Colonic mucosa (tissue), 4 donors: ENCODE results near the gene CGN. TPM values are rescaled to one million over a fixed set of nuclear protein-coding genes. Genes with fewer than 3 reads are reported as not detected.
A peak's percentile ranks its signal among the peaks of the same experiment; 100 is the strongest.

Experiments used
- DNase-seq: peaks from one replicate; pipeline ENCODE4 v3.0.0-alpha.2; 2020
- H3K27ac ChIP-seq: fragments of 200-600 bp; one replicate; pipeline ENCODE4 v1.8.0; 2021
- H3K27me3 ChIP-seq: fragments of 200-600 bp; one replicate; pipeline ENCODE4 v1.8.0; 2021
- H3K36me3 ChIP-seq: fragments of 200-600 bp; one replicate; pipeline ENCODE4 v1.8.0; 2021
- H3K4me1 ChIP-seq: fragments of 200-600 bp; one replicate; pipeline ENCODE4 v1.8.0; 2021; ENCODE audit warnings: mild to moderate bottlenecking
- H3K4me3 ChIP-seq: fragments of 200-600 bp; one replicate; pipeline ENCODE4 v1.8.0; 2021
- H3K9ac ChIP-seq, 2 donors: one replicate each; pipeline ENCODE4 v1.7.0; 2013; ENCODE audit warnings: control low read depth in 2 of 2, low read depth in 2 of 2, low read length in 2 of 2
- H3K9me3 ChIP-seq: fragments of 200-600 bp; one replicate; pipeline ENCODE4 v1.8.0; 2021
- CTCF ChIP-seq: fragments of 200-600 bp; IDR thresholded peaks from one replicate; pipeline ENCODE4 v1.8.0; 2022; ENCODE audit warnings: antibody characterized with exemption, mild to moderate bottlenecking
- intact Hi-C: fragments of 100-400 bp; cut with DNase I; formaldehyde crosslinking; loops from one replicate; pipeline ENCODE4 v1.14.1; 2022
- total RNA-seq, 2 donors: library from RNA; stranded (reverse); fragmentation: NEBNext Ultra II Directional in 1 of 2; extraction: Animal tissue kit (Norgen Biotek cat#: 25700) in 1 of 2; gene quantifications; one replicate each; pipeline ENCODE4 v1.2.1, GENCODE V29; 2021
- donor health status: healthy.
- donor health status: DM: no; HTN: no; CAD: no.
- donor health status: DM: no; HTN: no; CAD: no.

Gene CGN
- total RNA-seq, 2 donors from 2014 or later = 118 to 148 TPM

- intact Hi-C loops = no loop called here
- DNase-seq = no peak
- no peaks in the 10 kb centered on the region for H3K36me3 ChIP-seq
Observed at GRCh38 chr1:151529211-151529702, 18.1 kb downstream of the CGN start.

GRCh38 chr1:151529781-151530180 is 18.6 kb downstream of the CGN start:
- intact Hi-C loops = loop anchor here (10.0 kb wide), 1 partner anchor 165 kb away; no protein-coding TSS in a partner anchor
- Histone ChIP-seq H3K4me1 (no peaks in the 10 kb centered on the region), H3K36me3 (no peaks in the 10 kb centered on the region), H3K4me3 (no peak overlapping the region), H3K27me3 (no peaks in the 10 kb centered on the region), H3K9ac (no peak overlapping the region), H3K9me3 (no peaks in the 10 kb centered on the region), H3K27ac (no peak overlapping the region)
- DNase-seq = no peak
- no peak for TF ChIP-seq CTCF

More at GRCh38 chr1:151529211-151529702, 18.1 kb downstream of the CGN start:
- H3K4me3 ChIP-seq = no peak overlapping the region
- no peaks in the 10 kb centered on the region for H3K4me1 ChIP-seq
- H3K27ac ChIP-seq = no peak overlapping the region
- H3K27me3 ChIP-seq = no peaks in the 10 kb centered on the region
- no peak for TF ChIP-seq CTCF
- H3K9ac ChIP-seq = no peak overlapping the region
- H3K9me3 ChIP-seq = no peaks in the 10 kb centered on the region

- intact Hi-C loops = loop anchor here (10.0 kb wide), 1 partner anchor 164 kb away; no protein-coding TSS in a partner anchor
- no peak overlapping the region for H3K9ac ChIP-seq
- H3K27me3 ChIP-seq = no peaks in the 10 kb centered on the region
- no peak overlapping the region for H3K27ac ChIP-seq
- H3K9me3 ChIP-seq = no peaks in the 10 kb centered on the region
- no peak for TF ChIP-seq CTCF
- no peak overlapping the region for H3K4me3 ChIP-seq
- no peaks in the 10 kb centered on the region for H3K4me1 ChIP-seq
- no peaks in the 10 kb centered on the region for H3K36me3 ChIP-seq
- DNase-seq = no peak
Observed at GRCh38 chr1:151530461-151530860, 19.3 kb downstream of the CGN start.

- no peak for TF ChIP-seq CTCF
- H3K4me1 ChIP-seq = no peaks in the 10 kb centered on the region
- H3K9ac ChIP-seq = no peak overlapping the region
- intact Hi-C loops = loop anchor here (10.0 kb wide), 1 partner anchor 161 kb away; no protein-coding TSS in a partner anchor
- no peak for DNase-seq
- H3K36me3 ChIP-seq = no peaks in the 10 kb centered on the region
- H3K27ac ChIP-seq = no peak overlapping the region
- H3K9me3 ChIP-seq = no peaks in the 10 kb centered on the region
- no peak overlapping the region for H3K4me3 ChIP-seq
- no peaks in the 10 kb centered on the region for H3K27me3 ChIP-seq
Observed at GRCh38 chr1:151533870-151534269, 22.7 kb downstream of the CGN start.

GRCh38 chr1:151534662-151535278 is 23.6 kb downstream of the CGN start:
- no peaks in the 10 kb centered on the region for H3K27me3 ChIP-seq
- intact Hi-C loops = loop anchor here (5.0 to 10.0 kb wide), 3 partner anchors 77 to 198 kb away; partner anchors contain the start of gene POGZ
- H3K9ac ChIP-seq = no peak overlapping the region
- DNase-seq = peak; percentile 86
- peak; percentile 95 for TF ChIP-seq CTCF
- H3K4me1 ChIP-seq = no peaks in the 10 kb centered on the region
- H3K27ac ChIP-seq = no peak overlapping the region
- no peaks in the 10 kb centered on the region for H3K36me3 ChIP-seq
- no peak overlapping the region for H3K4me3 ChIP-seq
- no peaks in the 10 kb centered on the region for H3K9me3 ChIP-seq
